Adipose tissue (tissue), 3 donors: Measurements from ENCODE around the gene NUDT21. TPM values are rescaled to one million over a fixed set of nuclear protein-coding genes. Genes with fewer than 3 reads are reported as not detected.

ENCODE experiments used
- H3K27ac ChIP-seq: one replicate; pipeline ENCODE4 v1.5.1; 2013; ENCODE audit warnings: low read depth, low read length
- WGBS, 3 donors: extraction: QIAGEN DNeasy Blood & Tissue Kit; methylation state at CpG; one replicate each; pipeline ENCODE4 v1.1.7; 2013; 5-methylcytosine and 5-hydroxymethylcytosine counted together
- polyA plus RNA-seq, 3 donors: library from polyadenylated mRNA; stranded (reverse); fragments of 200-250 nt; gene quantifications; one replicate each; pipeline ENCODE4 v1.2.3, GENCODE V29; 2013
- donor health status: healthy with polysubstance abuse.
- donor health status: Bipolar disorder and iron deficiency.
- donor health status: healthy.

Gene NUDT21
- polyA plus RNA-seq, 3 donors: 34.2 to 40.4 (median 34.4) TPM

DNA sequence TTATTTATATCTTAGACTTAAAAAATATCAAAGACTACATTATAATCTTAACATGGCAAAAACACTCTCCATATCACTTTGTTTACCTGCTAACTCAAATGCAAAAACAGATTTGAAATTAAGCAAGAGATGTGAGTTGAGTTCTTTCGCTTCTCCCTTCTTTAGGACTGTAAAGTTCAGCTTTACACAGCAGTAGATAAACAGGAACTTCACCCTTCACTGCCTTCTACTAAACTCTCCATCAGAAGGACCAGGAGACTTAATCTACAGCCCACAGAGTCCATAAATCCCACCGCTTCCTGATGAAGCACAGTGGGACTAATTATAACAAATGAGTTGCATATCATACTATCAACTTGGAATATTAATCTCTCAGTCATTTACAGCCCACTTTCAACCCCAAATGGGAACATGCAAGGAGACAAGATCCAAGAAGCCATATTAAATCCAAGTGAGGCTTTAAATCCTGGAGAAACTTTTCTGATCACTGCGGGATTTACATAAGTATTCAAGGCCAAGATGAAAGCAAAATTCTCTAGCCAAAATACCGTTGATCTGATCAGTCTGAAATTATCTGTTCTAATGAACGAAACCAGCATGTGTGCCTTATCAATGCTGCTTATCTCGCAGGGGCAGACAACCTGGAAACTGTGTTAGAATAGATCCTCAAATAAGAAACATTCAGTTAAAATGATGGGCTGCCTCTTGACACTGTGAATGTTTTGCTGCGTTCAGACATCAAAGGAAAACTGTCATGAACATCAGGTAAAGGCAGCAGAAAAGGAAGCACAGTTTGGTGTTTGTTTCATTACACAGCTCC, 27.3 kb downstream of the NUDT21 start:
- H3K27ac ChIP-seq: no peak overlapping the region
- 23 to 25% (median 24%) methylated on average over 7 of the region's 7 CpGs for WGBS, 3 donors

DNA sequence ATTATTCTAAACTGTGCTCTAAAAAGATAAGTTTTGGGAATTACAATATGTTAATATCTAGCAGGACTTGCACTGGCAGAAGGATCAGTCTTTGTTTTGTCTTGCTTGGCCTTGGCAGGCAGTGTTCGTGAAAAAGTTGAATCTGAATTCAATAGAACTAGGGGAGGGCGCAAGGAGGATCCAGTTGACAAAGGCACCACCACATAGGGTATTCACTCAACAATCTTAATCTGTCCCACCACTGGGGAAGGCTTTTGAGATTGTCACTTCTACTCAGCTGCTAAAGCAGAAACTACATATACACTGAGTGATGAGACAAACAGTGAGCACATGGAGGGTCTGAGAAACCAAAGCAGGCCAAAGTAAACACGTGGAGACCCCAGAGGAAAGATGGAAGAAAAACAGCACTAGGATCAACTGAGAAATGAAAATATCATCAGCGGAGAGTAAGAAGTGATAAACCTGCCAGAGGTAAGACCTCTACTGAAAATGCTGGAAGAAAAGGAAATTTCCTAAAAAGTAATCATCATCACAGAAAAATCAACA, 28.2 kb downstream of the NUDT21 start:
- H3K27ac ChIP-seq: no peak overlapping the region
- WGBS, 3 donors: 61 to 83% (median 78%) methylated on average over 4 of the region's 4 CpGs

DNA sequence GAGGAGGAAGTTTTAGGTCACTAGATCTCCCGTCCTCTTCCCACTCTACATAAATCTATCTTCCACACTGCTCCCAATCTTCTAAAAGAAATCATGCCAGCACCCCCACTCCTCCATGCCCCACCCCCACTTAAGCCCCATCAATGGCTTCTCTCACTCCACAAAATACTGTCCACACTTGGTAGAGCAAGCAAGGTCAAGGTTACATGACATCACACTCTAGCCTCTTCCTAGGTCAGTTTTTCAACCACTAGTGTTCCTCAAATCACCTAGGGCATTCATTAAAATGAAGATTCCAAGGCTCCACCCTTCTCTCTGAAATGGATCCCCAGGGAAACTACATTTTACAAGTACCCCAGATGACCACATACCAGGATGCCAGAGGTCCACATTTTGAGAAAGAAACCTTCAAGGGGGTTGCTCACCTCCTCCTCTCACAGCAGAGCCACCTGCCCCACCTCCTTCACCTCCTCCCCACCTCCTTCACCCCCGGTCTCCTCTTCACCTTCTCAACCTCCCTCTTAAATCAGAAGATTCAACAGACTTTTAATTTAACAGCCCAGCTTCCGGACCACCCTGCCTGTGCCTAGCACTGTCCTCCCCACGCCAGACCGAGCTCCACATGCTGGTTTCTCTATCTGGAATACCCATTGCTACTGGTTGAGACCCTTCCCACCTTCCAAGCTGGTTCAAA, 29.0 kb downstream of the NUDT21 start:
- no peak overlapping the region for H3K27ac ChIP-seq
- 86 to 87% (median 86%) methylated on average over 5 of the region's 5 CpGs for WGBS, 3 donors

DNA sequence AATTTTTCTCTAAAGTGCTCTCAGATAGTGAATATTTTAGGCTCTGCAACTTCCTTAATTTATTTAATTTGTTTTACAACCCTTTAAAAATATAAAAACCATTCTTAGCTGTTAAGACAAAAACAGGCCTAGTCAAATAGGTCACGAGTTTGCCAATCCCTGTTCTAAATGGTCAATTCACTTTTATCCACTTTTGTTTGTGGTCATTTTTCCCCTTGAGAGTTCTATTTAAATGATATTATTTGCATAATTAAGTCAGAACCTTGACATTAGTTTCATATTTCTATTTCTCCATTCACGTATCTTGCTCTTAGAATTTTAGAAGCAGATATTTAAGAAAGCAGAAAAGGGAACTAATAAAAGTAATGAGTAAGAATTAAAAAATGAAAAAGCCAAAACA, 29.8 kb downstream of the NUDT21 start:
- 87 to 91% (median 87%) methylated on average over 2 of the region's 2 CpGs for WGBS, 3 donors

DNA sequence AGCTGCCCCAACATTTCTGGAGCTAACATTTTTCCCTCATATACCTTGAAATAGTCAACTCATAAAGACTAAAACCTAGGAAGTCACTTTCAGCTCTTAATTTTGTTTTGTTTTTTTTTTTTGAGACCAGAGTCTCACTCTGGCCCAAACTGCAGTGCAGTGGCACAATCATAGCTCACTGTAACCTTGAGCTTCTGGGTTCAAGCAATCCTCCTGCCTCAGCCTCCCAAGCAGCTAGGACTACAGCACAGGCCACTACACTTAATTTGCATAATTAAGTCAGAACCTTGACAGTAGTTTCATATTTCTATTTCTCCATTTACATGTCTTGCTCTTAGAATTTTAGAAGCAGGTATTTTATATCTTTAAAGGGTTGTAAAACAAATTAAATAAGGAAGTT, 30.5 kb downstream of the NUDT21 start:
- H3K27ac ChIP-seq: no peak overlapping the region

More for the DNA sequence above, 29.8 kb downstream of the NUDT21 start:
- H3K27ac ChIP-seq: no peak overlapping the region

DNA sequence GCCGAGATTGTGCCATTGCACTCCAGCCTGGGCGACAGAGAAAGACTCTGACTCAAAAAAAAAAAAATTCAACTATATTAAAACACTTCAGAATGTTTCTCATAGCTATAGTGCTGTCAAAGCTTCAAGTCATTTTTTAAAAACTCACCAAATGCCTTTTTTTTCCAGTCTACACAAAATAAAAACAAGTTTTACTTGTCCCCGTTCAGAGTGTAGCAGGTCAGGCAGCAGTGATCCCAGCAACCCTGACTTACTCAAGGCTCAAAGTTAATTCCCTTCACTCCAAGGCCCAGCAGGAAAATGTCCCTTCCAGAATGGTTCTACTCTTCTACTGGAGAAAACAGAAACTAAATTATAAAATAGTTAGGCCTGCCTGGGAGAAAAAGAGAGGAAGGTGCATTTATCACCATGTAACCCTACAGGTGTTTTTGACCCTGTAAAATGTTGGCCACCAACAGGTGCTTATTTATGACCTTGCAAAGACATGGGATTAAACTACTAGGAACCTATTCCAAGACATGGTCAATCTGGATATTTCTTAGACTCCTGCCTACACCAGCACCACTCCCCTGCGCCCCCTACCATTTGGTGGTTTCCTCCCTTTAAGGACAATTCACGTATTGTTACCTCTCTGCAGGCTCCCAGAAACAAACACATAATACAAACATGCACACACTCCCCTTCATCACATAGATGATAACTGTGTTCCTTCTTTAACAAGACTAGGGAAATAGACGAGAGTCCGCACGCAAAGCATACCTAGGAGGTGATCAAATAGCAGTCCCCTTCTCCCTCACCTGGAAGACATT, 31.2 kb downstream of the NUDT21 start:
- H3K27ac ChIP-seq: no peak overlapping the region
- WGBS, 3 donors: 46 to 91% (median 90%) methylated on average over 8 of the region's 8 CpGs

DNA sequence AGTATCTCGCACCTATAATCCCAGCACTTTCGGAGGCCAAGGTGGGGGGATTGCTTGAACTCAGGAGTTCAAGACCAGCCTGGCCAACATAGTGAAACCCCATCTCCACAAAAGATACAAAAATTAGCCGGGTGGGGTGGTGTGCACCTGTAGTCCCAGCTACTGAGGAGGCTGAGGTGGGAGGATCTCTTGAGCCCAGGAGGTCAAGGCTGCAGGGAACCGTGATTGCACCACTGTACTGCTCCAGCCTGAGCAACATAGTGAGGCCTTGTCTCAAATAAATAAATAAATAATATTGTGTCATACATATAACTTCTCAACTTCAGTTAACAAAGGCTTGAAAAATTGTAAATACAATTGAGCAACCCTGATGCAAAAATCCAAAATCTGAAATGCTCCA, 34.0 kb downstream of the NUDT21 start:
- WGBS, 3 donors: 92 to 98% (median 97%) methylated on average over 4 of the region's 4 CpGs
- no peak overlapping the region for H3K27ac ChIP-seq

DNA sequence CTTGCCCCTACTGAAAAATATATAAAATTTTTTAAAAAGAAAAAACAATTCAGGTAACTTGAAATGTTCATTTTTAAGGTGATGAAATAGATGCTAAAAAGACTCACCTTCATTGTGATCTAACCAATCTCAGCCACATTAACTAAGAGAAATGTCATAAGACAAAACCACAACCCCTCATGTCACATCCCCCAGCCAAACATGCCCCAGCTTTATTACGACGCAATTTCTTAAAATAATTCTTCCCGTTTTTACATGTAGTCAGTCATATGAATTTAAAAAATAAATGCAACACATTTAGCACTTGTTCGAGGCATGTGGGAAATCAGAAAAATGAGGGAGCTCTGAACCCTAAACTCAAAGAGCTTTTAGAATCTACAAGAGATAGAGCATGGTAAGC, 35.3 kb downstream of the NUDT21 start:
- H3K27ac ChIP-seq: no peak overlapping the region
- WGBS, 3 donors: 50 to 90% (median 72%) methylated on average over 4 of the region's 4 CpGs

DNA sequence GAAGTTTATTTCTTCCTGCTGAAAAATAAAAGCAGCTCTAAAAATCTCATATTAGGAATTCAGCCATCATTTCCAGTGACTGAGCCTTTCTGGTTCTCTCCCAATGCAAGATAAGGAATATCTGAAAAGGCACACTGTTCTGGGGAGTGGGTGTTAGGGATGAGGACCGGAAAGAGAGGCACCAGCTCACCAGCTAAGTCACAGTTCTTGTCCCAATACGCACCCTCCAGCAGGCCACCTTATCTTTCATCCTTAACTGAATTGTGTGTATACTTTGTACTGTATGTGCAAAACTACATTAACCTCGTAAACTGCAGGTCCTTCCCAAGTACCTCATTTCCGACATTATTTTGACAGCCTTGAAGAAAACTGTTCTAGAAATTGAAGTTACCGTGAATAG, 36.8 kb downstream of the NUDT21 start:
- 75 to 93% (median 88%) methylated on average over 5 of the region's 5 CpGs for WGBS, 3 donors
- no peak overlapping the region for H3K27ac ChIP-seq

DNA sequence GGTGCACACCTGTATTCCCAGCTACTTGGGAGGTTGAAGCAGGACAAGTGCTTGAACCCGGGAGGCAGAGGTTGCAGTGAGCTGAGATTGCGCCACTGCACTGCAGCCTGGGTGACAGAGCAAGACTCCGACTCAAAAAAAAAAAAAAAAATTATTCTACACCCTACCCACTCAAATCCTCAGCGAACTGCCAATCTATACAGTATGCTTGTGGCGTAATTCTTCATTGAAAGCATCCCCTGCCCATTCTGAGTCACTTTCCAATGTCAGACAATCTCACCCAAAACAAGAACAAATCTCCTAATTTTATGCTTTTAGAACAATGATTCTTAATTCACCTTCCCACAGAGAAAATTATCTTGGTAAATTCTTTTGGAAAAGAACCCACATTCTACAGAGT, 37.8 kb downstream of the NUDT21 start:
- H3K27ac ChIP-seq: no peak overlapping the region
- 79 to 89% (median 84%) methylated on average over 4 to 5 of the region's 5 CpGs for WGBS, 3 donors

DNA sequence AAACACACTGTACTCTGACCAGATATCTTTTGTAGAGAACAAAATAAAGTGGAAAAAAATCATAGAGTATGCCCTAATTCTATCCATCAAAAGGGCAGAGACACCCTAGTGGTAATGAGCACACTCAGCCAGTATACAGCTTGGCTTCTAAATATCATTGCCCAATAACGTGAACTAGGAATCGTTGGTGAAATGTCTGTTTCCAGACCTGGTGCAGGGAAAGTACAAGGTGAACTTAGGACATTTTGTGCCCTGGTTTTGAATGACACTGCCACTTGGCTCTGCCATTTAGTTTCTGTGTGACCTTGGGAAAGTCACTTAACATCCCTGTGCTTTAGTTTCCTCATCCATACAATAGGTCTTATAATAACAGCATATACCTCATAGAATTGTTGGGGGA, 39.5 kb downstream of the NUDT21 start:
- WGBS, 3 donors: 95 to 97% (median 95%) methylated on average over 2 of the region's 2 CpGs

DNA sequence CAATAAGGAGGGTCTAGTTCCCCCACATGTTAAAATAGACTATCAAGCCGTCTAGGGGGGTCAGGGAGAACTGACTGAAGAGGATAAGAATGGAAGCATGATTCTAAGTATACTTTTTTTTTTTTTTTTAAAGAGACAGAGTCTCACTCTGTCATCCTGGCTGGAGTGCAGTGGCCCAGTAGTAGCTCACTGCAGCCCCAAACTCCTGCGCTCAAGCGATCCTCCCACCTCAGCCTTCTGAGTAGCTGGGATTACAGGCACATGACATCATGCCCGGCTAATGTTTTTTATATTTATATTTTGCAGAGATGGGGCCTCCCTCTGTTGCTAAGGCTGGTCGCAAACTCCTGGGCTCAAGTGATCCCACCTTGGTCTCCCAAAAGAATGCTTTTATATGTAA, 40.0 kb downstream of the NUDT21 start:
- 87 to 96% (median 88%) methylated on average over 5 of the region's 5 CpGs for WGBS, 3 donors
- H3K27ac ChIP-seq: no peak overlapping the region

More for the DNA sequence above, 39.5 kb downstream of the NUDT21 start:
- no peak overlapping the region for H3K27ac ChIP-seq

DNA sequence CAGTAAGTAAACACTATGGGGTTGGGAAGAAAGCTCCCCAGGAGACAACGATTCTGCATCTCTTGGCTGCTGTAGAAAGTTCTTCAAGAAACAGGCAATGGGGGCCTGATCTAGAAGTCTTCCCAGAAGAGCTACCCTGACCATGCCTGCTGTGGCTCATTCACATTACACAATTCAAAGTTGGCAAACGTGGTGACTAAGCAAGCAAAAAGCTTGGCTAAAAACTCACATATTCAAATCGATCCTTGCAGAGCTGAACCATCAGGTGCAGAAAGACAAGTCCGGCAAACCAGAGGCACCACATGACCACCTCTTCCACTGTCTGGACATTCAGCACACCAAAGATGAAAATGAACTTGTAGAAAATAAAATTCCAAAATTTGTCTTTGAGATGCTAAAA, 41.9 kb downstream of the NUDT21 start:
- no peak overlapping the region for H3K27ac ChIP-seq
- WGBS, 3 donors: 42 to 66% (median 53%) methylated on average over 4 of the region's 4 CpGs

DNA sequence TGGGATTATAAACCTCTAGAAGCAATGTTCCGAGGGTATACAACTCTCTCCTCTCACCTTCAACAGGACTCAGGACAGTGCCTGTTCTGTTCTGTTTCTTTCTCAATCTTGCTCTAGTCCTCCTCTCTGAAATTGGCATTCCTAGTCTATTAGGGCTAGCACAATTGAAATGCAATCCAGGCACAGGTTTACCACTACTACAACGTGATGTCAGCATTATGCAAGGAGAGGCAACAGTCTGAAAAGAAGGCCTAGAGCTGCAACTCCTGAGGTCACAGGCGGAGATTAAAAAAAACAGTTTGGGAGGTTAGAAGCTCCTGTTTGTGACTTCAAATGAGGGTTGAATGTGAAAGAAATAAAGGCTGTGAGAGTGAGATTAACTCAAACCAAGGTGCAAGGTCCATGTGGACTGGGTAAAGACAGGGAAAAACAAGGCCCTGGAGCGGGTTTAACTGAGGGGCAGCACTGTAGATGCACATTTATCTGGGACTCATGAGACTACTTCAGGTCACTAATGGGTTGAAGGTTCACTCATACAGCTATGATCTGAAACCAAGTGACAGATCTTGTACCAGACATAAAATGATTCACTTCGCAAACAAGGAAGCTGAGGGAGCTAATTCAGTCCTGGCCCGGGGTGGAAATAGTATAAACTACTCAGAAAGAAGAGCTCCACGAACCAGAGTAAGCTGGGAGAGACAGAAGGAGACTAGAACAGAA, 42.6 kb downstream of the NUDT21 start:
- 81 to 92% (median 85%) methylated on average over 7 of the region's 7 CpGs for WGBS, 3 donors
- no peak overlapping the region for H3K27ac ChIP-seq

DNA sequence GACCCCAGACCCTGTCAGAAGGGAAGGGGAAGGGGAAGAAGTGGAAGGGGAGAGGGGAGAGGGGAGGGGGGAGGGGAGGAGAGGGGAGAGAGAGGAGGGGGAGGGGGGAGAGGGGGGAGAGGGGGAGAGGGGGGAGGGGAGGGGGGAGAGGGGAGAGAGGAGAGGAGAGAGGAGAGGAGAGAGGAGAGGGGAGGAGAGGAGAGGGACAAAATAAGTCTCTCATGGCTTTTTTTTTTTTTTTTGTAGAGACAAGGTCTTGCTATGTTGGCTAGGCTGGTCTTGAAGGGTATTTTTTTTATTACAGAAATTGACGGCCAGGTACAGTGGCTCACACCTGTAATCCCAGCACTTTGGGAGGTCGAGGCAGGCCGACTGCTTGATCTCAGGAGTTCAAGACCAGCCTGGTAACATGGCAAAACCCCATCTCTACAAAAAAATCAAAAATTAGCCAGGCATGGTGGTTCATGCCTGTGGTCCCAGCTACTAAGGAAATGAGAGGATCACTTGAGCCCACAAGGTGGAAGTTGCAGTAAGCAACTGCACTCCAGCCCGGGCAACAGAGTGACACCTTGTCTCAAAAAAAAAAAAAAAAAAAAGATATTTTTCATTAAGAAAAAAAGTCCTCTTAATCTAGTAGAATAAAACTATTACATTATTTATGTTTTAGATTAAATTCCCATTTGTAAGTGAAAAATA, 45.0 kb downstream of the NUDT21 start:
- WGBS, 3 donors: 76 to 88% (median 83%) methylated on average over 4 of the region's 4 CpGs
- H3K27ac ChIP-seq: no peak overlapping the region

DNA sequence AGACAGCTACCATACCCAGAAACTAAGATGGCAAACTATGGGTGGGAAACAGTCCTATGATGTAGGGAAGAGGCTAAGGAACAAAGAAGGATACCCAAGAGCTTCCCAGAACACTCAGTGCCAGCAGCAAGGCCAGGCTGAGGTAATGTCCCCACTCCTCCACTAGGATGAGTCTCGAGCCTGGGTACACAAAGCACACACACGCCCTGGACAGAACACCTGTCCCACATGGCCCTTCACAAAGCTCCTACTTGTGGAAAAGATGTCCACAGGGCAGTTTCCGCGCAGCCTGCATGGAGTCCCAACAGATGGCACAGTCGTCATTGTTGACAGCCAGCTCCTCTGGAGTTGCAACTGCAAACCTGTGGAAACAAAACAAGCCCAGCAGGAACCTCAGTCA, 49.6 kb downstream of the NUDT21 start:
- WGBS, 3 donors: 84 to 89% (median 89%) methylated on average over 5 of the region's 5 CpGs
- no peak overlapping the region for H3K27ac ChIP-seq

DNA sequence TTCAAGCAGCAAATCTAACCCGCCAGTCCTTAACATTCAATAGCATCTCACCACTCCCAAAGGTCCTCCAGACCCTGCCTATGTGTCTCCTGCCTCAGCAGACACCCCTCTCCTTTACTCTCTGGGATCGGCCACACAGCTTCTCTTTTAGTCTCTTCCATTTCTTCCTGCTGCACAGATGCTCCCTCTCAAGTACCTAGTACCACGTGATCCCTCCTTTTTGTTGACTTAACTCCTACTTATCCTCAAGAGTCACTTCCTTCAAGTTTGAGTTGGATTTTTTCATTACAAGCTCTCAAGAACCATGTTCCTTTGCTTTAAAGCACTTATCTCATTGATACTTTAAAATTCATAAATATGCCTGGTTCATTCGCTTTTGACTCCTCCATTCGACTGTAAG, 50.7 kb downstream of the NUDT21 start:
- H3K27ac ChIP-seq: no peak overlapping the region

DNA sequence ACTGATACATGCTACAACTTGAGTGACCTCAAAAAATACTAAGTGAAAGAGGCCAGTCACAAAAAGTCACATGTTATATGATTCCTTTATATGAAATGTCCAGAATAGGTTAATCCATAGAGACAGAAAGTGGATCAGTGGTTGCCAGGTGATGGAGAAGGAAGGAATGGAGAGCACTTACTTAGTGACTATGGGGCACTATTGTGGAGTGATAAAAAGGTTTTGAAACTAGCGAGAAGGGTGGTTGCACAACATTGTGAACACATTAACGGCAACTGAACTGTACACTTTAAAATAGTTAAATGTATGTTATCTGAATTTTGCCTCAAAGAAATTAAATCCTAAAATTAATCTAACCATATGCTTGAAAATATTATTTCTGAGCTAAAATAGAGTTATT, 51.6 kb downstream of the NUDT21 start:
- H3K27ac ChIP-seq: no peak overlapping the region
- 58 to 86% (median 67%) methylated on average over 2 of the region's 2 CpGs for WGBS, 3 donors

More for the DNA sequence above, 50.7 kb downstream of the NUDT21 start:
- WGBS, 3 donors: 79 to 88% (median 82%) methylated on average over 5 of the region's 5 CpGs
